HCT116 (cell line): ENCODE data around the gene EHD1. TPM values are rescaled to one million over a fixed set of nuclear protein-coding genes. Genes with fewer than 3 reads are reported as not detected.

ENCODE experiments used
- ATAC-seq: fragments of 200-7000 bp; cut with Tn5 transposase; 2 replicates; pipeline ENCODE4 v1.9.1; 2020; ENCODE audit warnings: mild to moderate bottlenecking, moderate library complexity
- BruUV-seq: library from RNA; stranded (reverse); fragments of 400-500 nt; replicated peaks from 2 replicates; lab custom pipeline; 2021; lab: Mats Ljungman, UMichigan
- CTCF ChIA-PET: fragments of 300-600 bp; sonication (Branson Sonifier 250); formaldehyde crosslinking; loops from one replicate; lab custom pipeline; 2021; ENCODE audit warnings: antibody characterized with exemption; lab: Charles Lee
- POLR2A ChIA-PET: fragments of 300-600, 350-600 bp; sonication (Branson Sonifier 250); formaldehyde crosslinking; loops from one replicate; lab custom pipeline; 2021; ENCODE audit warnings: antibody characterized with exemption; lab: Charles Lee
- RAD21 ChIA-PET, 2 experiments: fragments of 300-600 bp; sonication (Branson Sonifier 250); formaldehyde crosslinking; loops; one replicate each; lab custom pipeline; 2023; ENCODE audit warnings: low total read pairs in 2 of 2; ENCODE audit not compliant: uncharacterized antibody in 2 of 2, unreplicated experiment in 2 of 2, low non-redundant PET in 1 of 2; lab: Charles Lee
- DNase-seq: peaks from one replicate; pipeline ENCODE4 v3.0.0-alpha.2; 2010; ENCODE audit warnings: low read depth, low spot score
- H2AFZ ChIP-seq: fragments of 200-600 bp; shearing (Covaris generic), sonication (generic); 2 replicates; pipeline ENCODE4 v1.6.1; 2017; ENCODE audit warnings: low read depth, mixed run types, mixed read lengths, antibody characterized with exemption, low read length; ENCODE audit not compliant: poor library complexity, severe bottlenecking
- H3K27ac ChIP-seq: 2 replicates; pipeline ENCODE4 v1.5.1; 2012; ENCODE audit warnings: low read depth, low read length
- H3K27me3 ChIP-seq: fragments of 200-600 bp; sonication (generic); 2 replicates; pipeline ENCODE4 v1.6.1; 2016; ENCODE audit warnings: mixed run types, low read length, mixed read lengths; ENCODE audit not compliant: insufficient read depth
- H3K36me3 ChIP-seq, 2 experiments: fragments of 200-500 bp in 1 of 2; fragments of 200-600 bp in 1 of 2; sonication (Bioruptor generic) in 1 of 2; sonication (generic) in 1 of 2; 2 replicates each; pipeline versions ENCODE4 v1.5.1 to v1.6.1; 2014 to 2016; ENCODE audit warnings: low read length in 2 of 2, inconsistent platforms in 1 of 2, mixed read lengths in 1 of 2, mixed run types in 1 of 2; ENCODE audit not compliant: insufficient read depth in 2 of 2, control insufficient read depth in 1 of 2
- H3K4me1 ChIP-seq, 2 experiments: fragments of 200-600 bp in 1 of 2; sonication (generic) in 1 of 2; 2 replicates each; pipeline versions ENCODE4 v1.5.1 to v1.6.1; 2012 to 2017; ENCODE audit warnings: low read length in 2 of 2, inconsistent platforms in 1 of 2, mild to moderate bottlenecking in 1 of 2, mixed read lengths in 1 of 2, mixed run types in 1 of 2, moderate library complexity in 1 of 2; ENCODE audit not compliant: insufficient read depth in 2 of 2, control insufficient read depth in 1 of 2
- H3K4me2 ChIP-seq: fragments of 200-600 bp; sonication (generic); 2 replicates; pipeline ENCODE4 v1.6.1; 2017; ENCODE audit warnings: mixed run types, low read length, mixed read lengths
- H3K4me3 ChIP-seq, 2 experiments: fragments of 200-600 bp in 1 of 2; sonication (generic) in 1 of 2; replicated peaks in 1 of 2; 2 replicates each; pipeline ENCODE4 v1.5.1; 2011 to 2016; ENCODE audit warnings: low read length in 2 of 2, control low read depth in 1 of 2, low read depth in 1 of 2, mild to moderate bottlenecking in 1 of 2, mixed read lengths in 1 of 2, mixed run types in 1 of 2
- H3K79me2 ChIP-seq: fragments of 200-600 bp; sonication (generic); 2 replicates; pipeline ENCODE4 v1.6.1; 2017; ENCODE audit warnings: mild to moderate bottlenecking, mixed run types, low read length, moderate library complexity, mixed read lengths; ENCODE audit not compliant: insufficient read depth
- H3K9ac ChIP-seq: fragments of 200-600 bp; sonication (generic); 2 replicates; pipeline ENCODE4 v1.6.1; 2016; ENCODE audit warnings: low read length, mixed read lengths
- H3K9me2 ChIP-seq: fragments of 200-600 bp; sonication (generic), shearing (Covaris generic); 2 replicates; pipeline ENCODE4 v1.6.1; 2017; ENCODE audit warnings: mixed run types, mild to moderate bottlenecking, moderate library complexity; ENCODE audit not compliant: insufficient read depth
- H3K9me3 ChIP-seq, 2 experiments: fragments of 200-500 bp in 1 of 2; fragments of 200-600 bp in 1 of 2; sonication (Bioruptor generic) in 1 of 2; sonication (generic) in 1 of 2; 2 replicates each; pipeline ENCODE4 v1.6.1; 2014 to 2017; ENCODE audit warnings: low read length in 2 of 2, mixed read lengths in 2 of 2, inconsistent platforms in 1 of 2, low read depth in 1 of 2, mild to moderate bottlenecking in 1 of 2, mixed run types in 1 of 2, moderate library complexity in 1 of 2; ENCODE audit not compliant: control insufficient read depth in 1 of 2, insufficient read depth in 1 of 2
- H4K20me1 ChIP-seq: fragments of 200-600 bp; sonication (generic), shearing (Covaris generic); 2 replicates; pipeline ENCODE4 v1.6.1; 2017; ENCODE audit warnings: mixed run types, mild to moderate bottlenecking, moderate library complexity; ENCODE audit not compliant: insufficient read depth
- ATF3 ChIP-seq: IDR thresholded peaks from 2 replicates; pipeline ENCODE4 v1.6.1; 2012
- CBX3 ChIP-seq: IDR thresholded peaks from 2 replicates; pipeline ENCODE4 v1.6.1; 2012; ENCODE audit warnings: low read depth
- ELF1 ChIP-seq: IDR thresholded peaks from 2 replicates; pipeline ENCODE4 v1.6.1; 2012; ENCODE audit warnings: low read depth, borderline replicate concordance
- EZH2phosphoT487 ChIP-seq: fragments of 200-600 bp; IDR thresholded peaks from 2 replicates; pipeline ENCODE4 v1.6.1; 2018; ENCODE audit warnings: antibody characterized with exemption, borderline replicate concordance
- FOSL1 ChIP-seq: IDR thresholded peaks from 2 replicates; pipeline ENCODE4 v1.6.1; 2012; ENCODE audit warnings: low read depth
- JUND ChIP-seq: IDR thresholded peaks from 2 replicates; pipeline ENCODE4 v1.6.1; 2012
- POLR2A ChIP-seq: IDR thresholded peaks from 2 replicates; pipeline ENCODE4 v1.7.0; 2011; ENCODE audit warnings: borderline replicate concordance; ENCODE audit not compliant: insufficient read depth, insufficient read length; ENCODE audit errors: extremely low read depth
- POLR2AphosphoS5 ChIP-seq: IDR thresholded peaks from 2 replicates; pipeline ENCODE4 v1.6.1; 2011; ENCODE audit warnings: mild to moderate bottlenecking, low read depth, low read length, moderate library complexity
- SIN3A ChIP-seq: IDR thresholded peaks from 2 replicates; pipeline ENCODE4 v1.6.1; 2012; ENCODE audit warnings: low read depth
- SP1 ChIP-seq: IDR thresholded peaks from 2 replicates; pipeline ENCODE4 v1.6.1; 2012; ENCODE audit warnings: low read depth
- SRF ChIP-seq: IDR thresholded peaks from 2 replicates; pipeline ENCODE4 v1.6.1; 2012; ENCODE audit warnings: low read depth
- TCF7L2 ChIP-seq: IDR thresholded peaks from 2 replicates; pipeline ENCODE4 v1.7.0; 2011; ENCODE audit warnings: borderline replicate concordance, inconsistent platforms; ENCODE audit not compliant: insufficient read depth, insufficient read length; ENCODE audit errors: extremely low read depth
- YY1 ChIP-seq: IDR thresholded peaks from 2 replicates; pipeline ENCODE4 v1.6.1; 2011; ENCODE audit warnings: low read length, low read depth, moderate library complexity, mild to moderate bottlenecking; ENCODE audit not compliant: insufficient replicate concordance; ENCODE audit errors: extremely low read depth
- ZNF274 ChIP-seq: fragments of 200-500 bp; sonication (Bioruptor generic); IDR thresholded peaks from 2 replicates; pipeline ENCODE4 v1.6.1; 2014; ENCODE audit warnings: mild to moderate bottlenecking, low read depth, low read length, inconsistent platforms
- intact Hi-C: fragments of 100-400 bp; cut with micrococcal nuclease; formaldehyde crosslinking; loops from 2 replicates; pipeline ENCODE4 v1.10.0; 2022
- total RNA-seq: library from RNA; stranded (reverse); gene quantifications from one replicate; pipeline ENCODE4 v1.2.1, GENCODE V29; 2021; ENCODE audit not compliant: unreplicated experiment
- TF ChIP-seq, protein P1 (sequence below): IDR thresholded peaks from 2 replicates; pipeline ENCODE4 v1.6.1; 2011; ENCODE audit warnings: mild to moderate bottlenecking, low read length, moderate library complexity; ENCODE audit not compliant: insufficient replicate concordance; ENCODE audit errors: extremely low read depth
- TF ChIP-seq, protein P2 (sequence below): IDR thresholded peaks from 2 replicates; pipeline ENCODE4 v1.6.1; 2012; ENCODE audit warnings: low read depth
- TF ChIP-seq, protein P3 (sequence below), 3 experiments: fragments of 200-600 bp in 1 of 3; sonication (generic) in 1 of 3; IDR thresholded peaks in 2 of 3; conservative IDR thresholded peaks in 1 of 3; 2 replicates each; pipeline ENCODE4 v1.5.1; 2012 to 2017; ENCODE audit warnings: low read depth in 2 of 3, low read length in 2 of 3, antibody characterized with exemption in 1 of 3, borderline replicate concordance in 1 of 3, control low read depth in 1 of 3, mild to moderate bottlenecking in 1 of 3, mixed read lengths in 1 of 3, mixed run types in 1 of 3, moderate library complexity in 1 of 3; ENCODE audit not compliant: insufficient read depth in 1 of 3
- TF ChIP-seq, protein P4 (sequence below): IDR thresholded peaks from 2 replicates; pipeline ENCODE4 v1.6.1; 2012

EHD1 gene
- total RNA-seq, 1 experiment from 2014 or later: 48.1 TPM

- Histone ChIP-seq H3K4me2 (peak overlapping the region; percentile 97), H3K79me2 (peaks cover 50% of the 10 kb centered on the region), H3K4me1 (peaks cover 22 to 33% of the 10 kb centered on the region in 2 experiments), H4K20me1 (no peaks in the 10 kb centered on the region), H3K36me3 (peaks cover 6 to 22% of the 10 kb centered on the region in 2 experiments), H3K4me3 (peak overlapping the region; percentile 95 to 99), H3K27me3 (no peaks in the 10 kb centered on the region), H2AFZ (no peak overlapping the region), H3K9me3 (no peaks in the 10 kb centered on the region), H3K9me2 (no peaks in the 10 kb centered on the region), H3K27ac (peak overlapping the region; percentile 84), H3K9ac (peak overlapping the region; percentile 86)
- ChIA-PET CTCF (interaction anchor here (0.9 to 1.9 kb wide), 3 partner anchors 10 to 31 kb away, joined by 3 to 5 read pairs (median 3); no protein-coding TSS in a partner anchor), POLR2A (interaction anchor here (1.1 to 5.5 kb wide), 4 partner anchors 16 to 65 kb away, joined by 3 to 56 read pairs (median 24); partner anchors contain the start of gene CDC42BPG), RAD21 (interaction anchor here in 1 of 2 experiments (0.7 kb wide), 1 partner anchor 23 kb away, joined by 3 read pairs; no protein-coding TSS in a partner anchor)
- intact Hi-C loops: loop anchor here (1.0 kb wide), 2 partner anchors 31 to 149 kb away; partner anchors contain the start of gene SNX15
- DNase-seq (no peak), ATAC-seq (peak; percentile 29)
- BruUV-seq: no TSS peak
- TF ChIP-seq ZNF274 (no peak), POLR2A (no peak), POLR2AphosphoS5 (no peak), SIN3A (no peak), TCF7L2 (no peak), SP1 (no peak), ATF3 (no peak), JUND (no peak), EZH2phosphoT487 (no peak), CBX3 (no peak), YY1 (no peak), FOSL1 (no peak), SRF (no peak), ELF1 (no peak)
- TF ChIP-seq, protein P1, sequence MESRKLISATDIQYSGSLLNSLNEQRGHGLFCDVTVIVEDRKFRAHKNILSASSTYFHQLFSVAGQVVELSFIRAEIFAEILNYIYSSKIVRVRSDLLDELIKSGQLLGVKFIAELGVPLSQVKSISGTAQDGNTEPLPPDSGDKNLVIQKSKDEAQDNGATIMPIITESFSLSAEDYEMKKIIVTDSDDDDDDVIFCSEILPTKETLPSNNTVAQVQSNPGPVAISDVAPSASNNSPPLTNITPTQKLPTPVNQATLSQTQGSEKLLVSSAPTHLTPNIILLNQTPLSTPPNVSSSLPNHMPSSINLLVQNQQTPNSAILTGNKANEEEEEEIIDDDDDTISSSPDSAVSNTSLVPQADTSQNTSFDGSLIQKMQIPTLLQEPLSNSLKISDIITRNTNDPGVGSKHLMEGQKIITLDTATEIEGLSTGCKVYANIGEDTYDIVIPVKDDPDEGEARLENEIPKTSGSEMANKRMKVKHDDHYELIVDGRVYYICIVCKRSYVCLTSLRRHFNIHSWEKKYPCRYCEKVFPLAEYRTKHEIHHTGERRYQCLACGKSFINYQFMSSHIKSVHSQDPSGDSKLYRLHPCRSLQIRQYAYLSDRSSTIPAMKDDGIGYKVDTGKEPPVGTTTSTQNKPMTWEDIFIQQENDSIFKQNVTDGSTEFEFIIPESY: no peak
- TF ChIP-seq, protein P2, sequence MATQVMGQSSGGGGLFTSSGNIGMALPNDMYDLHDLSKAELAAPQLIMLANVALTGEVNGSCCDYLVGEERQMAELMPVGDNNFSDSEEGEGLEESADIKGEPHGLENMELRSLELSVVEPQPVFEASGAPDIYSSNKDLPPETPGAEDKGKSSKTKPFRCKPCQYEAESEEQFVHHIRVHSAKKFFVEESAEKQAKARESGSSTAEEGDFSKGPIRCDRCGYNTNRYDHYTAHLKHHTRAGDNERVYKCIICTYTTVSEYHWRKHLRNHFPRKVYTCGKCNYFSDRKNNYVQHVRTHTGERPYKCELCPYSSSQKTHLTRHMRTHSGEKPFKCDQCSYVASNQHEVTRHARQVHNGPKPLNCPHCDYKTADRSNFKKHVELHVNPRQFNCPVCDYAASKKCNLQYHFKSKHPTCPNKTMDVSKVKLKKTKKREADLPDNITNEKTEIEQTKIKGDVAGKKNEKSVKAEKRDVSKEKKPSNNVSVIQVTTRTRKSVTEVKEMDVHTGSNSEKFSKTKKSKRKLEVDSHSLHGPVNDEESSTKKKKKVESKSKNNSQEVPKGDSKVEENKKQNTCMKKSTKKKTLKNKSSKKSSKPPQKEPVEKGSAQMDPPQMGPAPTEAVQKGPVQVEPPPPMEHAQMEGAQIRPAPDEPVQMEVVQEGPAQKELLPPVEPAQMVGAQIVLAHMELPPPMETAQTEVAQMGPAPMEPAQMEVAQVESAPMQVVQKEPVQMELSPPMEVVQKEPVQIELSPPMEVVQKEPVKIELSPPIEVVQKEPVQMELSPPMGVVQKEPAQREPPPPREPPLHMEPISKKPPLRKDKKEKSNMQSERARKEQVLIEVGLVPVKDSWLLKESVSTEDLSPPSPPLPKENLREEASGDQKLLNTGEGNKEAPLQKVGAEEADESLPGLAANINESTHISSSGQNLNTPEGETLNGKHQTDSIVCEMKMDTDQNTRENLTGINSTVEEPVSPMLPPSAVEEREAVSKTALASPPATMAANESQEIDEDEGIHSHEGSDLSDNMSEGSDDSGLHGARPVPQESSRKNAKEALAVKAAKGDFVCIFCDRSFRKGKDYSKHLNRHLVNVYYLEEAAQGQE: no peak
- TF ChIP-seq, protein P3, sequence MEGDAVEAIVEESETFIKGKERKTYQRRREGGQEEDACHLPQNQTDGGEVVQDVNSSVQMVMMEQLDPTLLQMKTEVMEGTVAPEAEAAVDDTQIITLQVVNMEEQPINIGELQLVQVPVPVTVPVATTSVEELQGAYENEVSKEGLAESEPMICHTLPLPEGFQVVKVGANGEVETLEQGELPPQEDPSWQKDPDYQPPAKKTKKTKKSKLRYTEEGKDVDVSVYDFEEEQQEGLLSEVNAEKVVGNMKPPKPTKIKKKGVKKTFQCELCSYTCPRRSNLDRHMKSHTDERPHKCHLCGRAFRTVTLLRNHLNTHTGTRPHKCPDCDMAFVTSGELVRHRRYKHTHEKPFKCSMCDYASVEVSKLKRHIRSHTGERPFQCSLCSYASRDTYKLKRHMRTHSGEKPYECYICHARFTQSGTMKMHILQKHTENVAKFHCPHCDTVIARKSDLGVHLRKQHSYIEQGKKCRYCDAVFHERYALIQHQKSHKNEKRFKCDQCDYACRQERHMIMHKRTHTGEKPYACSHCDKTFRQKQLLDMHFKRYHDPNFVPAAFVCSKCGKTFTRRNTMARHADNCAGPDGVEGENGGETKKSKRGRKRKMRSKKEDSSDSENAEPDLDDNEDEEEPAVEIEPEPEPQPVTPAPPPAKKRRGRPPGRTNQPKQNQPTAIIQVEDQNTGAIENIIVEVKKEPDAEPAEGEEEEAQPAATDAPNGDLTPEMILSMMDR (IDR thresholded peaks at IDR 0.05 in 2 of 3, conservative IDR thresholded peaks at IDR 0.05 in 1 of 3; ENCODE audit: borderline replicate concordance in 1 of 3, insufficient read depth in 1 of 3, low read depth in 2 of 3, low read length in 2 of 3): no peak
- TF ChIP-seq, protein P4, sequence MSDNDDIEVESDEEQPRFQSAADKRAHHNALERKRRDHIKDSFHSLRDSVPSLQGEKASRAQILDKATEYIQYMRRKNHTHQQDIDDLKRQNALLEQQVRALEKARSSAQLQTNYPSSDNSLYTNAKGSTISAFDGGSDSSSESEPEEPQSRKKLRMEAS: no peak
Measured at GRCh38 chr11:64878223-64878493, 263 bp downstream of the EHD1 start.
